GM21515 (cell line): ENCODE measurements around the gene RPL22.

Experiments
- ATAC-seq: cut with Tn5 transposase; IDR thresholded peaks from one replicate; pipeline ENCODE4 v1.9.1; 2021; ENCODE audit not compliant: unreplicated experiment

RPL22 gene

GRCh38 chr1:6205849-6206519 is 6.6 kb upstream of the RPL22 start, which contains the start of gene RNF207:
Gene RNF207 (plus strand): TSS chr1:6206119. CDS start chr1:6206536, 417 bp downstream.
- peak; percentile 39 for ATAC-seq

GRCh38 chr1:6202256-6202655 is 2.9 kb upstream of the RPL22 start:
- ATAC-seq: no peak

GRCh38 chr1:6200188-6200809 is 904 bp upstream of the RPL22 start:
- ATAC-seq: no peak

- ATAC-seq: peak; percentile 22
These were observed 623 bp downstream of the RPL22 start for GRCh38 chr1:6198646-6199297.

GRCh38 chr1:6197746-6198427 is 1.5 kb downstream of the RPL22 start:
- no peak for ATAC-seq

- no peak for ATAC-seq
These were observed 7.4 kb downstream of the RPL22 start for GRCh38 chr1:6191968-6192367.

GRCh38 chr1:6188466-6188865 is 10.9 kb downstream of the RPL22 start:
- ATAC-seq: no peak

GRCh38 chr1:6185635-6186382 is 13.6 kb downstream of the RPL22 start:
- no peak for ATAC-seq

GRCh38 chr1:6185151-6185550 is 14.2 kb downstream of the RPL22 start:
- ATAC-seq: no peak

GRCh38 chr1:6184083-6184783 is 15.2 kb downstream of the RPL22 start:
- no peak for ATAC-seq

GRCh38 chr1:6183520-6183989 is 15.8 kb downstream of the RPL22 start:
- ATAC-seq: no peak

- ATAC-seq: no peak
These were observed 18.0 kb downstream of the RPL22 start for GRCh38 chr1:6181347-6181770.

- ATAC-seq: no peak
These were observed 18.6 kb downstream of the RPL22 start for GRCh38 chr1:6180707-6181311.

GRCh38 chr1:6180268-6180706 is 19.1 kb downstream of the RPL22 start, which contains the start of gene CHD5:
Gene CHD5 (minus strand): TSS chr1:6180321. CDS start chr1:6180023, 298 bp downstream.
- no peak for ATAC-seq

- no peak for ATAC-seq
These were observed 19.7 kb downstream of the RPL22 start for GRCh38 chr1:6179564-6180175.

- no peak for ATAC-seq
These were observed 20.4 kb downstream of the RPL22 start for GRCh38 chr1:6178751-6179563.

GRCh38 chr1:6177681-6178380 is 21.6 kb downstream of the RPL22 start:
- no peak for ATAC-seq

GRCh38 chr1:6176779-6177178 is 22.6 kb downstream of the RPL22 start:
- no peak for ATAC-seq
